NCI-H748 (cell line): ENCODE data around the gene CIITA.
A peak's percentile ranks its signal among the peaks of the same experiment; 100 is the strongest.

Experiments used
- DNase-seq: peaks from one replicate; lab custom pipeline; 2025; ENCODE audit not compliant: unreplicated experiment; lab: John Stamatoyannopoulos, UW

CIITA gene

GRCh38 chr16:10849736-10850477, 27.1 kb upstream of the CIITA start:
- DNase-seq: no peak

- no peak for DNase-seq
These were observed 26.5 kb upstream of the CIITA start for GRCh38 chr16:10850478-10850850.

DNA sequence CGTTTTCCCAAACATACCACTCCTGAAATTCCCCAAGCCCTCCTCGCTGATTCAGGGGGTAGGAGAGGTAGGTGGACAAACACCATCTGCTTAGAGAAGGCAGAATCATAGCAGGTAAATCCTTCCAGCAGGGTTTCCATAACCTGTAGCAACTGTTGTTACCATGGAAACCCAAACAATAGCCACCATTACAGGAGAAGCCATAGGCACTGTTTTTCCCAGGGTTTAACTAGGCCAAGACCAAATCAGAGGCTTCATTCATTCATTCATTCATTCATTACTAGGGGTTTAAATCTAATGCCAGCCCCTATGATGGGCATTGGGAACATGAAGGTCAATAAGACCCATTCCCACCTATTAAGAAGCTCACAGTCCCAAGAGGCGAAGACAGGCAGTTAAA, 25.5 kb upstream of the CIITA start:
- DNase-seq: peak; percentile 69

DNA sequence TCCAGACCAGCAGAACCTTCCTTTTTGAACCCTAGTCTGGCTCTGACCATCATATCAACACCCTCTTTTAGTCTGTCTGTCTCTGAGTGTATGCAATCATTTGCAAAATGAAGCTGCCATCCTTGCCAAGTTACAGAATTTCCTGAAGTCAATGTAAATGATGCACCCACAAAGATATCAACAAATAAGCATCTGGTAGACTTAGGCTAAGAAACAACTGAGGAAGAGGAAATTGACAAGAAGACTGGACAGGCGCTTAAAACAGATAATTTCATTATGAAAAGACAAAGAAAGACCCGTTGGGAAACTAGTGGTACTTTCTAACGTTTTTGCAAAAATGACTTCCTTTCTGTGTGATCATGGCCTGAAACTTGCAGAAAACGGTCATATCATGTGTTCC, 24.7 kb upstream of the CIITA start:
- DNase-seq: no peak

DNA sequence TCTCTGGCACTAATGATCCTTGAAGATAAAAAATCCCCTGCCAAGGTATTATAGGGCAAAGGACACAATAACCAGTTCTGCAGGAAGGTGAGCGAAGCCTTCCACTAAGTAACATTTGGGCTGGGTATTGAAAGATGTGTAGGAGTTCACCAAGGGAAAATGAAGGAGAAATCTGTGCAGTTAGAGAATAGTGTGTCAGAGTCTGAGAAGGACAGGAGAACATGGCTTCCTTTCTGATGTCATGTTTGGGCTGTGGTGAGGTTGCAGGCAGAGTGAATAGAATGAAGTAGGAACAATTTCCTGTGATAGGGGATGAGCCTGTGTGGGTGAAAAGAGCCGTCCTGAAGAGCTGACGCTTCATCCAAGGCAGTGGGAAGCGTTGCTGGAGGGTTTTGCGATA, 24.1 kb upstream of the CIITA start:
- no peak for DNase-seq

DNA sequence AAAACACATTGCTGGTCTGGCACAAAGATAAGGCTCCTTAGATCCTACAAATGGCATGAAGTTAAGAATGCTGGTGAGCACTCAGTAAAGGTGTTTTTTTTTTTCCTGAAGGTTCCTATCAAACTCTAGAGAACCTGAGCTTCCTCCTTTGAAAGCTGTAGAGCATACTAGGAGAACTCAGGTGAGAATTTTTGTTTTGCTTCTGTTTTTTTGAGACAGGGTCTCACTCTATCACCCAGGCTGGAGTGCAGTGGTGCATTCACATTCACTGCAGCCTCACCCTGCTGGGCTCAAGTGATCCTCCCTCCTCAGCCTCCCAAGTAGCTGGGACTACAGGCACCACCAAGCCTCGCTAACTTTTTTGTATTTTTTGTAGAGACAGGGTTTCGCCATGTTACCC, 21.0 kb upstream of the CIITA start:
- DNase-seq: no peak

- DNase-seq: no peak
These were observed 18.8 kb upstream of the CIITA start for GRCh38 chr16:10858203-10858602.

- no peak for DNase-seq
These were observed 18.0 kb upstream of the CIITA start for GRCh38 chr16:10859020-10859419.

DNA sequence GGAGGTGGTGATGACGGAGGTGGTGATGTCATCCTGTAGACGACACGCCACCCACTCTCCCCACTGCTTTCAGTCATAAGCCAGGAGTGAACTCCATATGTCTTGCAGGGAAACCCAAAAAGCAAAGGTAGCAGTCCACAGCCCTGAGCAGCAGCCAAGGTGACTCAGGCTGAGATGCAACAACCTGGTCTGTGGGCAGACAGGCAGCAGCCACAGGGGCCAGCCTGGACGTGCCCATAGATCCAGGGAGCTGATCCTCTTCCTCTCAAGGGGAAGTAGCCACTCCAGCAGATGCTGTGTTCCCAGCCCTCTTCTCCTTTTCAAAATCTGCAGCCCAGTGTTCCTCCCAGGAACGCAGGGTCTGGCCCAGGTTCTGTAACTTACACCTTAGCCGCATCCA, 17.3 kb upstream of the CIITA start:
- no peak for DNase-seq

DNA sequence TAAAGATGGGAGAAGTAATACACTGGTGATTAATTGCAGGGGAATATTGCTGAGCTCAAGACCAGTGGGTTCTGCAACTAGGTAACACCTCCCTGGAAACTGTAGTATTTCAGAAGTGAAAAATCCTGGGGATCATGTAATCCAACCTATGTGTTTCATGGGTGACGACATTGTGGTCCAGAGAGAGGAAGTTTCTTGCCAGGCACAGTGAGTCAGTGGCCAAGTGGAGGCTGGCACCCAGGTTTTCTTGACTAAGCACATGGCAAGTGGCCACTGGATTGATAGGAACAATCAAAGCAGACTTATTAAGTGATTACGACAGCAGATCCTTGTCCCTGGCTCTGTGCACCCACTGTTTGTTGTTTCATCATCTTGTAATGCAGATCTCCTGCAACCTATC, 14.6 kb upstream of the CIITA start:
- DNase-seq: no peak

GRCh38 chr16:10865991-10866966, 10.7 kb upstream of the CIITA start:
- no peak for DNase-seq

GRCh38 chr16:10867199-10867598, 9.8 kb upstream of the CIITA start:
- DNase-seq: no peak

- no peak for DNase-seq
These were observed 8.9 kb upstream of the CIITA start for GRCh38 chr16:10868104-10868595.

GRCh38 chr16:10868596-10869469, 8.2 kb upstream of the CIITA start:
- DNase-seq: no peak

- no peak for DNase-seq
These were observed 6.7 kb upstream of the CIITA start for GRCh38 chr16:10870137-10870776.

DNA sequence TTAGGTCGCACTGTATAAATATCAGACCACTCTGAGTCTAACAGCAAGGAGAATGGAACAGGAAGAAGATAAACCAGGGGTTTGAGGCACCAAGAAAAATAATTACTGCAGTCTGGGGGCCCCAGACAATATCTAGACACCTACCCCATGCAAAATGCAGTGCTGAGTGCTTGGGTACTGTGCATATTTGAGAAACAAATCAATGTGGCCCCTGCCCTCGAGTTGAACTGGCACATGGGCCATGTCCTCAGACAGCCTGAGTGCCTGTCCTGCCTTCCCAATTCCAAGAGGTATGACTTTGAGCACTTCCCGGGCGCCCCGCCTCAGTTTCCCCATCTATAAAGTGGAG, 6.2 kb upstream of the CIITA start:
- DNase-seq: no peak

GRCh38 chr16:10871157-10871991, 5.6 kb upstream of the CIITA start:
- DNase-seq: no peak

GRCh38 chr16:10876315-10876714, 687 bp upstream of the CIITA start:
- no peak for DNase-seq

GRCh38 chr16:10877472-10877946, 507 bp downstream of the CIITA start:
- peak; percentile 1 for DNase-seq

- DNase-seq: peak; percentile 19
These were observed 1.3 kb downstream of the CIITA start for GRCh38 chr16:10878328-10878643.
